ENCODE results near the gene CNTN4. TPM values are rescaled to one million over a fixed set of nuclear protein-coding genes. Genes with fewer than 3 reads are reported as not detected.

The CNTN4 gene
- total and polyA plus RNA-seq, 10 donors: 0.20 to 4.3 (median 1.5) TPM

DNA sequence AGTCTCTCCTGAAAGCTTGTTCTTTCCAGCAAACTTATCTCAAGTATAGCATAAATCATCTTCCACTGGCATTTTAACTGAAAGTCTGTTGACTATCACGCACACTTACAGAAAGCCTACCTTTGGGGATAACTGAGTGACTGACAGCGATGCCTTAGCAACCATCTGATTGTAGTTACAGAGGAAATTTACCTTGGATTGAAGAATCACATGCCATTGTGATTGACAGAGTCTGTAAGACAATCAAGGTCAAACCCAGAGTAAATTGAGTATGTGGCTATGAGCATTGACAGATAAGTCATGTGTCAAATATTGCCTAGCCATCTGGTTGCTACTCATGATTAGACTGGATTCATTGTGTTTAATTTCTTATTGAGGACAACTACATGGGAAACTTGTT is 82.0 kb downstream of the CNTN4 start:
- no peaks in the 10 kb centered on the region for H3K36me3 ChIP-seq
- H3K4me3 ChIP-seq: no peak overlapping the region
- H3K27me3 ChIP-seq (replicated peaks in 1 of 7): no peaks in the 10 kb centered on the region
- no peak for DNase-seq
- H3K27ac ChIP-seq: no peak overlapping the region
- H3K9me3 ChIP-seq: peaks cover 0 to 15% (median 0%) of the 10 kb centered on the region in 8 donors
- no peaks in the 10 kb centered on the region for H3K4me1 ChIP-seq
- no peak for TF ChIP-seq POLR2A (IDR thresholded peaks at IDR 0.05)
- no peak for TF ChIP-seq POLR2AphosphoS5 (IDR thresholded peaks at IDR 0.05)
- TF ChIP-seq, protein P1, sequence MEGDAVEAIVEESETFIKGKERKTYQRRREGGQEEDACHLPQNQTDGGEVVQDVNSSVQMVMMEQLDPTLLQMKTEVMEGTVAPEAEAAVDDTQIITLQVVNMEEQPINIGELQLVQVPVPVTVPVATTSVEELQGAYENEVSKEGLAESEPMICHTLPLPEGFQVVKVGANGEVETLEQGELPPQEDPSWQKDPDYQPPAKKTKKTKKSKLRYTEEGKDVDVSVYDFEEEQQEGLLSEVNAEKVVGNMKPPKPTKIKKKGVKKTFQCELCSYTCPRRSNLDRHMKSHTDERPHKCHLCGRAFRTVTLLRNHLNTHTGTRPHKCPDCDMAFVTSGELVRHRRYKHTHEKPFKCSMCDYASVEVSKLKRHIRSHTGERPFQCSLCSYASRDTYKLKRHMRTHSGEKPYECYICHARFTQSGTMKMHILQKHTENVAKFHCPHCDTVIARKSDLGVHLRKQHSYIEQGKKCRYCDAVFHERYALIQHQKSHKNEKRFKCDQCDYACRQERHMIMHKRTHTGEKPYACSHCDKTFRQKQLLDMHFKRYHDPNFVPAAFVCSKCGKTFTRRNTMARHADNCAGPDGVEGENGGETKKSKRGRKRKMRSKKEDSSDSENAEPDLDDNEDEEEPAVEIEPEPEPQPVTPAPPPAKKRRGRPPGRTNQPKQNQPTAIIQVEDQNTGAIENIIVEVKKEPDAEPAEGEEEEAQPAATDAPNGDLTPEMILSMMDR (IDR thresholded peaks at IDR 0.05 in 8 of 11, conservative IDR thresholded peaks at IDR 0.05 in 3 of 11): no peak
- intact Hi-C loops (cut with DNase I; ENCODE audit: low total_unique reads): no loop called here
- 81 to 94% (median 90%) methylated on average over 2 of the region's 2 CpGs for WGBS, 5 donors

DNA sequence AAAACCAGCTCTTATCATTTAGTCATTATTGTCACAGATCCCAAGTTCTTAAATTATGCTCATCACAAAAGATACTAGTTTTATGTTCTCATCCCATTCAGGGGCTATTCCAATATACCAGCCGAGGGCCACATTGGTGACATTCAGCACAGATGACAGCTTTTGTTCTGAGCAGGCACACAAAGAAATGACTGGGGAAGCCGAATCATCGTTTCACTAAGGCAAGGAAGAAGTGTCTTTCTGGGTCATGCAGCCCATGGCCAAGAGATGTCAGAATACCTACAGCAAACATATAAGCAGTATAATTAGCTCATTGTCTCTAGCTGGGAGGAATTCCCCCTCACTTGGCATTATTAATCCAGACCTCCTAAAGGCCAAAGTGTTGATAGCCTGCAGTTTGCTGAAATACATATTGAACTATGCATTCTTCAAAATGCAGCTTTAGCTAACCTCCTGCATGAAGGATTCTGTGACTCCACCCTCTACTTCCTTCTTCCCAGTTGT is 100.2 kb downstream of the CNTN4 start:
- H3K4me1 ChIP-seq: no peaks in the 10 kb centered on the region
- H3K36me3 ChIP-seq: no peaks in the 10 kb centered on the region
- no peak for DNase-seq
- H3K9me3 ChIP-seq: peaks cover 0 to 7% (median 0%) of the 10 kb centered on the region in 8 donors
- 61 to 93% (median 81%) methylated on average over 3 of the region's 3 CpGs for WGBS, 5 donors
- intact Hi-C loops (cut with DNase I; ENCODE audit: low total_unique reads): no loop called here
- H3K27me3 ChIP-seq (replicated peaks in 1 of 7): no peaks in the 10 kb centered on the region
- no peak overlapping the region for H3K4me3 ChIP-seq
- H3K27ac ChIP-seq: no peak overlapping the region
- TF ChIP-seq, protein P1 (IDR thresholded peaks at IDR 0.05 in 8 of 11, conservative IDR thresholded peaks at IDR 0.05 in 3 of 11): no peak
- TF ChIP-seq POLR2A (IDR thresholded peaks at IDR 0.05) (no peak), POLR2AphosphoS5 (IDR thresholded peaks at IDR 0.05) (no peak)

DNA sequence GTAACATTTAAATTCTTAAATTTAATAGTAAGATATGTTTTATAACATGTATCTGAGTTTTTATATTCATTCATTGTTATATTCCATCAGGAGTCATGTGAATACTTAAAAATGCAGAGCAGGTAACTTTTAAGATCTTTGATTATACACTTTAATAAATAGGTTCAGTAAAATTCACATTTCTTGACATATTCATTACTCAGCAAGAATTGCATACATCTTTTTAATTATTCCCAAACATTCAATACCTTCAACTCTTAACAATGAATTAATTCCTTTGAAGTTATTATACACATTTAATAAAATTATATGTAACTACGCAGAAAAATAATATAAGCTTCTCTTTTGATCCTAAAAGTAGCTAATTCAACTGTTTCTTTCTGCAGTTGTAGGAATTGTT is 105.4 kb downstream of the CNTN4 start:
- Histone ChIP-seq H3K36me3 (no peaks in the 10 kb centered on the region), H3K27ac (no peak overlapping the region), H3K4me3 (no peak overlapping the region), H3K9me3 (no peaks in the 10 kb centered on the region), H3K4me1 (no peaks in the 10 kb centered on the region), H3K27me3 (replicated peaks in 1 of 7) (no peaks in the 10 kb centered on the region)
- WGBS, 5 donors: 88 to 93% (median 90%) methylated on average over 1 of the region's 1 CpG
- intact Hi-C loops (cut with DNase I; ENCODE audit: low total_unique reads): no loop called here
- TF ChIP-seq POLR2AphosphoS5 (IDR thresholded peaks at IDR 0.05): no peak
- TF ChIP-seq, protein P1 (IDR thresholded peaks at IDR 0.05 in 8 of 11, conservative IDR thresholded peaks at IDR 0.05 in 3 of 11): no peak
- no peak for TF ChIP-seq POLR2A (IDR thresholded peaks at IDR 0.05)
- DNase-seq: no peak

DNA sequence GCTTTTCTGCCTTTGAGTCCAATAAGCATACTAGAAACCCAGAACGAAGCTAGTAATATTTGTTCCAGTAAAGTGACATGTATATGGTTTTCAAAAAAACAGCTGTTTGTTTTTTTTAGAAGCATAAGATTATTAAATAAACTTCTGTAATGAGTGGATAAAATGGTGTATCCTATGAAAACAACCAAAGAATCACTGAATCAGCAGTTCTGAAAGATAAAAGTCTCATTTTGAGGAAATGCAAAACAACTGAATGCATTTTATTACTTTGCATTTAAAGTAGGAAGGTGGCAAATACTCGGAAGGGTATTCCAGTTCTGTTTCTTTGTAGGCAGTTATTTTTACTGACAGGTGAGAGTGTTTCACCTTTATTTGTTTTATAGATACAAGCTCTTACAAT is 107.0 kb downstream of the CNTN4 start:
- Histone ChIP-seq H3K4me3 (no peak overlapping the region), H3K27me3 (replicated peaks in 1 of 7) (no peaks in the 10 kb centered on the region), H3K27ac (no peak overlapping the region), H3K36me3 (no peaks in the 10 kb centered on the region), H3K4me1 (no peaks in the 10 kb centered on the region), H3K9me3 (no peaks in the 10 kb centered on the region)
- no peak for TF ChIP-seq POLR2AphosphoS5 (IDR thresholded peaks at IDR 0.05)
- TF ChIP-seq, protein P1 (IDR thresholded peaks at IDR 0.05 in 8 of 11, conservative IDR thresholded peaks at IDR 0.05 in 3 of 11): no peak
- TF ChIP-seq POLR2A (IDR thresholded peaks at IDR 0.05): no peak
- WGBS, 5 donors: 77 to 85% (median 80%) methylated on average over 2 of the region's 2 CpGs
- no peak for DNase-seq
- intact Hi-C loops (cut with DNase I; ENCODE audit: low total_unique reads): no loop called here

Measured in spleen (tissue), 11 donors.